NCI-H226 (cell line): ENCODE measurements around the gene REV3L.
"Not testable (repeated sequence)": the region's sequence is repeated elsewhere in the genome, so short reads cannot be mapped to it uniquely, and the experiment has no call there.

Experiments
- DNase-seq: peaks from one replicate; pipeline ENCODE4 v3.0.0-alpha.2; 2015

REV3L gene

GRCh38 chr6:111361648-111362047 lies 121.4 kb downstream of the REV3L start:
- peak; percentile 3 for DNase-seq

GRCh38 chr6:111358454-111358853 lies 124.6 kb downstream of the REV3L start:
- DNase-seq, result no peak

GRCh38 chr6:111357705-111358104 lies 125.3 kb downstream of the REV3L start:
- no peak for DNase-seq

GRCh38 chr6:111356551-111356950 lies 126.5 kb downstream of the REV3L start:
- DNase-seq, result no peak

DNA sequence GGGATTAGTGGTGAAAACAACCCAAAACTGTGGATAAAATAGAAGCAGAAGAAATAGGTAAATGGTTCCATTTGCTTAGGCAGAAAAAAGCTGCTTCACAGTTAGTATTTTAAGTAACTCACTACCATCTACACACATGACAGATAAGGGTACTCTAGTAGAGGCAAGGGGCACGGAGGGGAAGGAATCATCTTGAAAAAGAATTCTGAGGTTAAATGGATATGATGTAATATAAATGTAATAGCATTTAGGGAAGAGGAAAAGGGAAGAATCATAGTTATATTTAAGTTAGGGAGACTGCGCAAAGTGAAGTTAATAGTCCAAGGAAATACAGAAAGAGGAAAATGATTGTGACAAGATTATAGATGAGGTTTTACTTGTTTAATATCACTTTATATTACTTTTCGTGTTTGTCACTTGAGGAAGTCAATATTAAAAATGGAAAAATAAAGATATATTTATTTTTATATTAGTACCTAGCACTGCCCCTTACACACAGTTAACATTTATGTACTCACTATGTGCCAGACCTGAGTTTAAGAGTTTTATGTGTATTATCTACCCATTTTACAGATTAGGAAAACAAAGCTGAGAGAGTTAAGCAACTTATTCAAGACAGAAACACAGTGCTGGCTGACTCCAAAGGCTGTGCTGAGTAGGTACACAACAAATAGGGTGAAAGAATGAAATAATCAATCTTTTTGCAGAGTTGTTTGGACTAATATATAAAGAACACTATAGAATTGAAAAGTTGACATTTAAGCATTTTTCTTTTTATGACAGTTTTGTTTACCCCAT lies 128.1 kb downstream of the REV3L start:
- no peak for DNase-seq

DNA sequence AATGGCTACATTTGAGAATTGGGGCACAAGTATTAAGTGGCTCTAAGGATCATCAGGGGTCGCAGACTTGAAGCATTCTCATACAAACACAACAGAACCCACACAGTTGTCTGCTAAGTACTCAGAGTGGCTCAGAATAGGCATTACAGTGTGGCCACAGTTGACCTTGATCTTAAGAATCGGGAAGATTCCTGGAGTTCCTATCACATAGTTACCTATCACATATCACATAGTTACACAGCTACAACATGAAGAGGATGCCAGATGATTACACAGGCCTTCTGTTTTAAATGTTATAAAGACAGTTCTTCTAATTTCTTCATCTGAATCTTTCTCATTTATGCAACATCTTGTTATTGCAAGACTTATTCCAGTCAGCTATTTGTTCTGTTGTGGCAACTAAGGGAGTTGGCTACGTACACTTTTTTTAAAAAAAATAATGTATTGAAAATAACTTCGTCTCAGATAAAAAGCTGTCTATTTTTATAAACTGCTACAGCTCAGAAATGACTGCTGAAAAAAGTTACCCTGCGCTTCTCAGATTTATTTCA lies 129.0 kb downstream of the REV3L start:
- DNase-seq, result no peak

GRCh38 chr6:111347589-111347988 lies 135.4 kb downstream of the REV3L start:
- DNase-seq, result no peak

GRCh38 chr6:111342913-111343312 lies 140.1 kb downstream of the REV3L start:
- no peak for DNase-seq

DNA sequence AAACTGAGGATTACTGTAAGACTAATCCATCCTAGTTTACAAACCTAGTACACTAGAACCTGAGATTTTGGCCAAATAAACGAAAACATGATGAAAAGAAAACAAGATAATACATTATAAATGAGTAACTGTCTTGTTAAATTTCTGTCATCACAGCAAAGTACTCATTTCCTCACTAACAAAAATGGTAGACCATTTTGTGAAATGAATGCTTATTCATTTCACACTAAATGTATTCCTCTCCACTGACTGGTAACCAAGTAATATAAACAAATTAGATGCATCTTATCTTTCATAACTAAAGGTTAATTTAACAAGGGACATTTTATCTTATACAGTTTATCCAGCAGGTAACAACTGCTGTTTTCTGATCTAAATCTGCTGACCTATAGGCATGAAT lies 143.7 kb downstream of the REV3L start:
- DNase-seq, result no peak

- no peak for DNase-seq
Measured at GRCh38 chr6:111338843-111339242, 144.2 kb downstream of the REV3L start.

GRCh38 chr6:111337829-111338236 lies 145.2 kb downstream of the REV3L start:
- DNase-seq, result no peak

GRCh38 chr6:111329882-111330633 lies 153.0 kb downstream of the REV3L start:
- DNase-seq, result no peak

DNA sequence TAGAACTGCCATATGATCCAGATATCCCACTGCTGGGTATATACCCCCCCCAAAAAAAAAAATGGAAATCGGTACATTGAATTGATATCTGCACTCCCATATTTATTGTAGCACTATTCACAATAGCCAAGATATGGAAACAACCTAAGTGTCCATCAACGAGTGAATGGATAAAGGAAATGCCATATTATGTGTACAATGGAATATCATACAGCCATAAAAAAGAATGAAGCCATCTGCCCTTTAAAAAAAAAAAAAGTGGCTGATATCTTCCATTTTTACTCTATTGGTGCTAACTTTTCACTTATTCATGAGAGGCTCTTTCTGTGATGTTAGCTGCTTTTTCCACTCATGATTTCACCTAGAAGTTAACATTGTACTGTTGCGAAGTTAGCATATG lies 156.5 kb downstream of the REV3L start:
- DNase-seq, result no peak

- DNase-seq, result no peak
Measured at GRCh38 chr6:111322145-111322544, 160.9 kb downstream of the REV3L start.

DNA sequence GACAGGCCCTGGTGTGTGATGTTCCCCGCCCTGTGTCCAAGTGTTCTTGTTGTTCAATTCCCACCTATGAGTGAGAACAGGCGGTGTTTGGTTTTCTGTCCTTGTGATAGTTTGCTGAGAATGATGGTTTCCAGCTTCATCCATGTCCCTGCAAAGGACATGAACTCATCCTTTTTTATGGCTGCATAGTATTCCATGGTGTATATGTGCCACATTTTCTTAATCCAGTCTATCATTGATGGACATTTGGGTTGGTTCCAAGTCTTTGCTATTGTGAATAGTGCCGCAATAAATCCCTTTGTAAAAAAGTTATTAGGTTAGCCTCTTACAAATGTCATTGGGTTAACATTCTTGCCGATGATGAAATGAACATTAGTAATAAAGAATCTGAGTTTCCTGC lies 175.1 kb downstream of the REV3L start:
- DNase-seq, result not testable (repeated sequence)

DNA sequence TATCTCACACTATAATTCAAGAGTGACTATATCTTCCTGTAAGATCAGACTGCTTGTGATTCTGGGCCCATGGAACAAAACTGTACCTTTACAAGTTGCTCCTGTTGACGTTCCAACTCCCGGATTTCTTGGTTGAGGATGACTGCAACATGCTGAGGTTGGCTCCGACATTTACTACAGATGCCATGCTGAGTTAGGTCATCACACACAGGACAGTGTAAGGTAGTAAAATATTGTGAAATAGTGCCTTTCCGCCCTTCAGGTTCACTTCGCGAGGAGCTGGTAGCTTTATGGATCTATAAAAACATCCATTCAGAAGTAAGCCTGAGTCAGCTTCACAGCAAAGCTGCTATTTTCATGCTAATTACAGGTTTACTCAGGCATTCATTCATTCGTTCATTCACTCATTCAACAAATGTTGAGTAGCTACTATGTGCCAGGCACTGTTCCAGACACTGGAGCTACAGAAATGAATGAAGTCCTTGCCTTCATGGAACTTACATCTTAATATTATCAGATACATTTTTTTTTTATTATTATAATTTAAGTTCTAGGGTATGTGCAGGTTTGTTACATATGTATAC lies 175.7 kb downstream of the REV3L start:
- no peak for DNase-seq

DNA sequence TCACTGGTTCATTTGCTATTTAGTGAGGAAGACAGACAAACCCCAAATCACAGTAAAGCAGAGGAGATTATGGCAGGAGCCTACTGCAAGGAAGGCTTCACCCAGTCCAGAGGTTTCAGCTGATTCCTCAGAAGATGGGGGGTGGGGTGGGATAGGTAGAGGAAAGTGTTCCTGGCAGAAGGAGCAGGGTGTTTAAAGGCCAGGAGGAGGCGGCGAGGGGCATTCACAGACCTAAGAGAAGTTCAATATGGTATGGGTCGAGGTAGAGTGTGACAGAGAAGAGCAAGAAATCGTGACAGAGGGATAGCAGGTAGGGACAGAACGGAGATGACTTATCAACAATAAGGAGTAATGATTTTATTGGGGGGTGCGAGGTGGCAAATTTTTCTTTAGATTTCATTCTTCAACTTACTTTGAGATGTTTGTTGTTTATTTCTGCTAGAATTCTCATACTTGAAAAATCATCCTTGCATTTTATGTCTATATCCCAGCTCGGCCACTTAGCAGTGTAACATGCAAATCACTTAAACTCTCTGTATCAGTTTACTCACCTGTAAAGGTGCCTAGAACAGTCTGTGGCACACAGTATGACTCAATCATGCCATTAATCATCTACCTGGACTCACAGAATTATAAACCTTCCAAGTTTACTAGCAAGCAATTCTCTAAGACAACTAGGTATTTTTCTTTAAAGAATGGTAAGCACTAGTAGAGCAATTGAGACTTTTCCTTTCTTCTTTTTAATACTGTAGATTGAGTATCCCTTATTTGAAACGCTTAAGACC lies 176.7 kb downstream of the REV3L start:
- no peak for DNase-seq

GRCh38 chr6:111301946-111302345 lies 181.1 kb downstream of the REV3L start:
- no peak for DNase-seq

DNA sequence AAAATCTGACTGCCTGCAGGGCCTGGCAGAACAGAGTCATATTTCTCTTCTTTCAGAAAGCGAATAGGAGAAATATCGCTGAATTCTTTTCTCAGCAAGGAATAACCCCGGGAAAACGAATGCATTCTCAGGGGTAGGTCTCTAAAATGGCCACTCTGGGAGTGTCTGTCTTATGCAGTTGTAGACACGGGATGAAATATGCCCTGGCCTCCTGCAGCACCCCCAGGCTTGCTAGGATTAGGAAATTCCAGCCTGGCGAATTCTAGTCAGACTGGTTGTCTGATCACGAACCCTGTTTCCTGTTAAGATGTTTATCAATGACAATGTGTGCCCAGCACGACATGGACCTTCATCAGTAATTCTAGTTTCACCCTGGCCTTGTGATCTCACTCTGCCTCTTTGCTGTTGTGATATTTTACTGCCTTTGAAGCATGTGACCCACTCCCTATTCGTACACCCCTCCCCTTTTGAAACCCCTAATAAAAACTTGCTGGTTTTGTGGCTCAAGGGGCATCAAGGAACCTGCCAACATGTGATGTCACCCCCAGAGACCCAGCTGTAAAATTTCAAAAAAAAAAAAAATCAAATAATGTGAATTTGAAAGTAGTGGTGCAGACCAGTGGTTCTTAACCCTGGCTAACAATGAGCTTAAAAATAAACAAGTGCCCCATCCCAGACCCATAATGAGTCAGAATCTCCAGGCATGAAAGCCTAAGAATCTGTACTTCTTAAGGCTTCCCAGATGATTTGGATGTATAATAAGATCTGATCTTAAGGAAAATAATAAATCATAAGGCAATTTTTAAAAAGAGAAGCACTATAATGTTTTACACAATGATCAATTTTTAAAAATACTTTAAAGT lies 181.8 kb downstream of the REV3L start:
- DNase-seq, result not testable (repeated sequence)

- no peak for DNase-seq
Measured at GRCh38 chr6:111297776-111298175, 185.2 kb downstream of the REV3L start.

GRCh38 chr6:111294374-111294967 lies 188.5 kb downstream of the REV3L start:
- DNase-seq, result no peak
